Activated T-helper 2 cell treated with anti-CD3 and anti-CD28 coated beads, Interferon-gamma antibody, Interleukin-2, Interleukin-4, amounts not matched to agents 10 μg/mL and 5 μg/mL and 100 μg/mL, durations not matched to agents 14 hours and 24 hours and 36 hours (primary cell): ENCODE results near the gene SPEM2. TPM values are rescaled to one million over a fixed set of nuclear protein-coding genes. Genes with fewer than 3 reads are reported as not detected.

Source experiments
- DNase-seq: peaks from one replicate; pipeline ENCODE4 v3.0.0; 2021; ENCODE audit warnings: low spot score
- H3K27ac Mint-ChIP-seq: one replicate; pipeline ENCODE4 v1.8.0; 2021; ENCODE audit warnings: mixed read lengths
- H3K27me3 Mint-ChIP-seq: one replicate; pipeline ENCODE4 v1.8.0; 2021; ENCODE audit warnings: low read depth, mixed read lengths
- H3K36me3 Mint-ChIP-seq: one replicate; pipeline ENCODE4 v1.8.0; 2021; ENCODE audit warnings: low read depth, mixed read lengths
- H3K4me1 Mint-ChIP-seq: one replicate; pipeline ENCODE4 v1.8.0; 2021; ENCODE audit warnings: low read depth, mixed read lengths
- H3K4me3 Mint-ChIP-seq: one replicate; pipeline ENCODE4 v1.8.0; 2021; ENCODE audit warnings: low read depth, mild to moderate bottlenecking, moderate library complexity, mixed read lengths
- H3K9me3 Mint-ChIP-seq: one replicate; pipeline ENCODE4 v1.8.0; 2021; ENCODE audit warnings: mixed read lengths
- intact Hi-C: fragments of 100-400 bp; cut with micrococcal nuclease; formaldehyde crosslinking; loops from one replicate; pipeline ENCODE4 v1.15.1; 2023
- total RNA-seq: library from RNA; stranded (reverse); gene quantifications from 2 replicates; pipeline ENCODE4 v1.2.3, GENCODE V29; 2022

The SPEM2 gene
- total RNA-seq, 1 donor from 2014 or later = not detected

DNA sequence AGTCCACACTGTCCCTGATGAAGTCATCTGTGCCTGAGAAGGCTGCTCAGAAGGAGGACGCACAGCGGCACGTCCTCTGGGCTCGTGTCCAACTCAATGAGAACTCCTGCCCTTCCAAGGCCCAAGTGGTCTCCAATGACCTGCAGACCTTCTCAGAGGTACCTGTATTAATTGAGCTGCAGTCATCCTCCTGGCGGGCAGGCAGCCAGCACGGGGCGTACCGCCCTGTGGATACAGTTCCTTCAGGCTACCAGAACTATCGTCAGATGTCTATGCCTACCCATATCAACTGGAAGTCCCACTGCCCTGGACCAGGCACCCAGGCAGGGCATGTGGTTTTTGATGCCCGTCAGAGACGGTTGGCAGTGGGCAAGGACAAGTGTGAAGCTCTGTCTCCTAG lies 6.9 kb downstream of the SPEM2 start:
- H3K4me1 Mint-ChIP-seq = peaks cover 12% of the 10 kb centered on the region
- H3K27me3 Mint-ChIP-seq = no peaks in the 10 kb centered on the region
- DNase-seq = no peak
- H3K36me3 Mint-ChIP-seq = peaks cover 6% of the 10 kb centered on the region
- no peaks in the 10 kb centered on the region for H3K9me3 Mint-ChIP-seq
- H3K4me3 Mint-ChIP-seq = no peak overlapping the region
- no peak overlapping the region for H3K27ac Mint-ChIP-seq
- intact Hi-C loops = no loop called here

DNA sequence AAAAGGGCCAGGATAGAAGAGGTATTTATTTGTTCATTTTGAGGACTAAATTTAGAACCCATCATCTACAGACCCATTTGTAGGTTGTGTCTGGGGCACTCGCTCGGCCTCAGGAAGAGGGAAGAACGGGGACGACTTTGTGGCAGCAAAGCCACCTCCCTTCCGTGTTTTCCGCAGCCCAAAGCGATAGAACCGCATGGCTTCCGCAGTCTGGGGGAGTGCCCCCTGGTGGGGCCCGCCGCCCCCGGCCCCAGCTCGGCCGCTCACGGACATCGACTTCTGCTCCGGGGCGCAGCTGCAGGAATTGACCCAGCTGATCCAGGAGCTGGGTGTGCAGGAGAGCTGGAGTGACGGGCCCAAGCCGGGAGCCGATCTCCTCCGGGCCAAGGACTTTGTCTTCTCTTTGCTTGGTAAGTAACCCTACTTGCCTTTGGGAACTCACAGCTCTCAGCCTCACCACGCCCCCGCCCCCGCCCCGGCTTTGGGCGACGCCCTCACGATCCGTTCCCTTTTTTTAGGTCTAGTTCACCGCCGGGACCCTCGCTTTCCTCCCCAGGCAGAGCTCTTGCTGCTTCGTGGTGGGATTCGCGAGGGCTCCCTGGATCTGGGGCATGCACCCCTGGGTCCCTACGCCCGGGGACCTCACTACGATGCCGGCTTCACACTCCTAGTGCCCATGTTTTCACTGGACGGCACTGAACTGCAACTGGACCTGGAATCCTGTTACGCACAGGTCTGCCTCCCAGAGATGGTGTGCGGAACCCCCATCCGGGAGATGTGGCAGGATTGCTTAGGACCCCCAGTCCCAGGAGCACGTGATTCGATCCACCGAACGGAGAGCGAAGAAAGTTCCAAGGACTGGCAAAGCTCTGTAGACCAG lies 10.5 kb downstream of the SPEM2 start:
- intact Hi-C loops = loop anchor here (1.0 to 5.0 kb wide), 7 partner anchors 19 to 621 kb away; partner anchors contain the start of genes EIF5A, POLR2A, SENP3 and TMEM256
- Mint-ChIP-seq H3K36me3 (peaks cover 19% of the 10 kb centered on the region), H3K27ac (peak overlapping the region; percentile 95), H3K27me3 (peaks cover 13% of the 10 kb centered on the region), H3K4me1 (peaks cover 30% of the 10 kb centered on the region), H3K4me3 (peak overlapping the region; percentile 85), H3K9me3 (no peaks in the 10 kb centered on the region)
- DNase-seq = peak; percentile 73

DNA sequence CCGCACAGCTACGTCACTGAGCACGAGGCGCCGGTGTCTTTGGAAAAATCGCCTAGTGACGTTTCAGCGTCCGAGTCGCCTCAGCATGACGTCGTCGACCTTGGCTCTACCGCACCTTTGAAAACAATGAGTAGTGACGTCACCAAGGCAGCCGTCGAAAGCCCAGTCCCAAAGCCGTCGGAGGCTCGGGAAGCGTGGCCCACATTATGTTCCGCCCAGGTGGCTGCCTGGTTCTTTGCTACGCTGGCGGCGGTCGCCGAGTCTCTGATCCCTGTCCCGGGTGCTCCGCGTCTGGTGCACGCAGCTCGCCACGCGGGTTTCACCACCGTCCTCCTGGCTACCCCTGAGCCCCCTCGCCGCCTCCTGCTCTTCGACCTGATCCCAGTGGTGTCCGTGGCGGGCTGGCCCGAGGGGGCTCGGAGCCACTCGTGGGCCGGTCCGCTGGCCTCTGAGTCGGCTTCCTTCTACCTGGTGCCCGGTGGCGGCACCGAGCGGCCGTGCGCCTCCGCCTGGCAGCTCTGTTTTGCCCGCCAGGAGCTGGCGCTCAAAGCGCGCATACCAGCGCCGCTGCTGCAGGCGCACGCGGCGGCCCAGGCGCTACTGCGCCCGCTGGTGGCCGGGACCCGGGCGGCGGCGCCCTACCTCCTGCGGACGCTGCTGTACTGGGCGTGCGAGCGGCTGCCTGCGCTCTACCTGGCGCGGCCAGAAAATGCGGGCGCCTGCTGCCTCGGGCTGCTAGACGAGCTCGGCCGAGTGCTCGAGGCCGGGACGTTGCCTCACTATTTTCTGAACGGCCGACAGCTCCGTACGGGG lies 11.3 kb downstream of the SPEM2 start:
- DNase-seq = peak; percentile 80
- Mint-ChIP-seq H3K36me3 (peaks cover 22% of the 10 kb centered on the region), H3K9me3 (no peaks in the 10 kb centered on the region), H3K27ac (peak overlapping the region; percentile 95), H3K27me3 (peaks cover 20% of the 10 kb centered on the region), H3K4me3 (peak overlapping the region; percentile 85), H3K4me1 (peaks cover 30% of the 10 kb centered on the region)
- intact Hi-C loops = loop anchor here (1.0 to 5.0 kb wide), 4 partner anchors 80 to 621 kb away; partner anchors contain the start of genes EIF5A and SENP3

DNA sequence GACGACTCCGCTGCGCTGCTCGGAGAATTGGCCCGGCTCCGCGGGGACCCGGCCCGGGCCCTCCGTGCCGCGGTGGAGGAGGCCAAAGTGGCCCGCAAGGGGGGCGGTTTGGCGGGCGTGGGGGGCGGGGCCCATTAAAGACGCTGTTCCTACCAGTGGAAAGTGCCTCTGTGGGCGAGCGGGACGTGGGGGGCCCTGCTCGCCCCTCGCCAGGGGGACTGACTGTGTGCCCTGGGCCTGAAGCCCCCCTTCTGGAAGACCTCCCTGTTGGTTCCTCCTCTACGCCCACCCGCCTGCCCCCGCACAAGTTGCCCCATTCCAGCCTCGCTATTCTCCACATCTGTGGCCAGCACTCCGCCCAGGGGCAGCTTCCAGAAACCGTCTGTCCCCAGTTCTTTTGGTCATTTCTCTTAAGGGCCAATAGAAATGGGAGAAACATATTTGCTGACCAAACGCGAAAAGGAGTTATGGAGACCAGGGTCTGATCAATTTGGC lies 12.0 kb downstream of the SPEM2 start:
- peak; percentile 21 for DNase-seq
- intact Hi-C loops = loop anchor here (1.0 to 5.0 kb wide), 4 partner anchors 81 to 620 kb away; partner anchors contain the start of genes EIF5A and SENP3
- no peak overlapping the region for H3K27ac Mint-ChIP-seq

DNA sequence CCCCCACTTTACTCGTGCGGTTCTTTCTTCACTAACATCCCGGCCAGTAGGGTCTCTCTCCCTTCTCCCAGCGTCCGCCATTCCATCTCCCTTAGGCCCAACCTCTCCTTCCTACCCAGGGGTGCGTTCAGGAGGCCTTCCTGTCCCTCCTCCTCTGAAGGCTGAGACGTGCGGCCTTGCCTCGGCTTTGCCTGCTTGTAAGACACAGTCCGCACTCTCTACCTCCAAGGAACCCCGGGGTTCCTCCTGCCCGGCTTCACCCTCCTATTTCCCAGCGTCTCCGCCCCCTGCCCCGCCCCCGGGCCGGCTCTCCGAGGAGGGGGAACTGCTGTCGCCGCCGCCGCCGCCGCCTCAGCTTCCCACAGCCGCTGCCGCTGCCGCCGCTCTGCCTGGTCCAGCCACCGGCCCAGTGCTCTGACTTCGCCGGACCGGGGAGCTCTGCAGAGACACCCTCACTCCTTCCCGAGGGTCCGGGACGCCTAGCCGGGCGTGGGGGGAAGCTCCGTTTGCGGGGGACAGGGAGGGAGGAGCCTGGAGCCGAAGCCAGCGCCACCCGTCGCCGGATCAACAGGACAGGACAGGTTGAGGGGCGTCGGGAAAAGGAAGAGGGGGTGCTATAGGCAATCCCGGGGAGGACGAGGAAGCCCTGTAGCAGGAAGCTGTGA lies 12.7 kb downstream of the SPEM2 start:
- Mint-ChIP-seq H3K4me1 (peaks cover 30% of the 10 kb centered on the region), H3K9me3 (no peaks in the 10 kb centered on the region), H3K27me3 (peaks cover 28% of the 10 kb centered on the region), H3K4me3 (peak overlapping the region; percentile 78), H3K36me3 (peaks cover 31% of the 10 kb centered on the region), H3K27ac (peak overlapping the region; percentile 58)
- peak; percentile 46 for DNase-seq
- intact Hi-C loops = loop anchor here (1.0 to 5.0 kb wide), 4 partner anchors 82 to 619 kb away; partner anchors contain the start of genes EIF5A and SENP3

More for the DNA sequence above, 12.0 kb downstream of the SPEM2 start:
- H3K9me3 Mint-ChIP-seq = no peaks in the 10 kb centered on the region
- peaks cover 24% of the 10 kb centered on the region for H3K27me3 Mint-ChIP-seq
- H3K4me1 Mint-ChIP-seq = peaks cover 30% of the 10 kb centered on the region
- H3K36me3 Mint-ChIP-seq = peaks cover 26% of the 10 kb centered on the region
- H3K4me3 Mint-ChIP-seq = peak overlapping the region; percentile 85

DNA sequence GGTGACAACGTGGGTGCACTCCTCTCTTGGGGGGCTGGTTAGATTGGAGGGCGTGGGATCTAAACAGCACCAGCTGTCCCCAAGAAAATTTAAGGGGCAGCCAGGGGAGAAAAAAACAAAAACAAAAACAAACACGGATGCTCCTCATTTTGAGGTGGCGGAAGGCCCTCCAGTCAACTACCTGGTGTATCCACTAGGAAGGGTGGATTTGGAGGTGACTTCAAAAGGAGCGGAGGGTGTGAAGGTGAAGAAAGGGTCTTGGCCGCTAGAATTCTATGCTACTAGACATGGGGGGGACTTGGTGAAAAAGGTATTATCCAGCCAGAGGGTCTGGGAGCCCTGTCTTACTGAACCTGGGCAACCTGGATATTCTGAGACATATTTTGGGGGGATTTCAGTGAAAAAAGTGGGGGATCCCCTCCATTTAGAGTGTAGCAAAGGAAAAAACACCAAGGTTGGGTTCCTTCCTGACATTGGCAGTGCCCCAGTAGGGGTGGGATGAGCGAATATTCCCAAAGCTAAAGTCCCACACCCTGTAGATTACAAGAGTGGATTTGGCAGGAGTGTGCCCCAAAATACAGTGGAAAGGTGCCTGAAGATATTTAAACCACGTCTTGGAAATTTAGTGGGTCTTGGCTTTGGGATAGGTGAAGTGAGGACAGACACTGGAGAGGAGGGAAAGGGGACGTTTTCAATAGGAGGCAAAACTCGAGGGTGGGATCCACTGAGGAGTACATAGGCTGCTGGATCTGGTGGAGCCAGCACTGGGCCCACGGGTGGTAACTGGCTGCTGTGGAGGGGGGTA lies 13.4 kb downstream of the SPEM2 start:
- peaks cover 33% of the 10 kb centered on the region for H3K27me3 Mint-ChIP-seq
- H3K4me1 Mint-ChIP-seq = peaks cover 30% of the 10 kb centered on the region
- H3K4me3 Mint-ChIP-seq = peak overlapping the region; percentile 78
- no peak overlapping the region for H3K27ac Mint-ChIP-seq
- DNase-seq = no peak
- peaks cover 31% of the 10 kb centered on the region for H3K36me3 Mint-ChIP-seq
- intact Hi-C loops = loop anchor here (5.0 kb wide), 3 partner anchors 123 to 618 kb away; partner anchors contain the start of genes EIF5A and SENP3
- H3K9me3 Mint-ChIP-seq = no peaks in the 10 kb centered on the region

DNA sequence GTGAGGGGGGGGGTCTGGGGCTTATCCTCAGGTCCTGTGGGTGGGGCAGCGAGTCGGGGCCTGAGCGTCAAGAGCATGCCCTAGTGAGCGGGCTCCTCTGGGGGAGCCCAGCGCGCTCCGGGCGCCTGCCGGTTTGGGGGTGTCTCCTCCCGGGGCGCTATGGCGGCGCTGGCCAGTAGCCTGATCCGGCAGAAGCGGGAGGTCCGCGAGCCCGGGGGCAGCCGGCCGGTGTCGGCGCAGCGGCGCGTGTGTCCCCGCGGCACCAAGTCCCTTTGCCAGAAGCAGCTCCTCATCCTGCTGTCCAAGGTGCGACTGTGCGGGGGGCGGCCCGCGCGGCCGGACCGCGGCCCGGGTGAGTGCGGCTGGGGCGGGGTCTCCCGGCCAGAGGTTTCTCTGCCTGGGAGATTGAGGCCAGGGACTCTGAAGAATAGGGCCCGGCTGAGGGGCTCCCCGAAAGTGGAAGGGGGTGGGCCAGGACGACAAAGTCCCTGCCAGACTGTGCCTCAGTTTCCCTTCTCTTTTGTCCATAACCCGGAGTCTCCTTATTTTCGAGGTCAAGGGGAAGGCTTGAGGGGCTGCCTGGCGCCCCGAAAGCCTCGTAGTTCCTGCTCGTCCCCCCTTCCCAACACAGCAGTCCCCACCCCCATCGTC lies 14.2 kb downstream of the SPEM2 start, which contains the start of gene FGF11:
Gene FGF11 (plus strand): TSS at position 51 of the 651 bp plus-strand sequence. CDS start 109 bp downstream, at position 160.
- H3K4me3 Mint-ChIP-seq = peak within 1 kb of the TSS; percentile 81

DNA sequence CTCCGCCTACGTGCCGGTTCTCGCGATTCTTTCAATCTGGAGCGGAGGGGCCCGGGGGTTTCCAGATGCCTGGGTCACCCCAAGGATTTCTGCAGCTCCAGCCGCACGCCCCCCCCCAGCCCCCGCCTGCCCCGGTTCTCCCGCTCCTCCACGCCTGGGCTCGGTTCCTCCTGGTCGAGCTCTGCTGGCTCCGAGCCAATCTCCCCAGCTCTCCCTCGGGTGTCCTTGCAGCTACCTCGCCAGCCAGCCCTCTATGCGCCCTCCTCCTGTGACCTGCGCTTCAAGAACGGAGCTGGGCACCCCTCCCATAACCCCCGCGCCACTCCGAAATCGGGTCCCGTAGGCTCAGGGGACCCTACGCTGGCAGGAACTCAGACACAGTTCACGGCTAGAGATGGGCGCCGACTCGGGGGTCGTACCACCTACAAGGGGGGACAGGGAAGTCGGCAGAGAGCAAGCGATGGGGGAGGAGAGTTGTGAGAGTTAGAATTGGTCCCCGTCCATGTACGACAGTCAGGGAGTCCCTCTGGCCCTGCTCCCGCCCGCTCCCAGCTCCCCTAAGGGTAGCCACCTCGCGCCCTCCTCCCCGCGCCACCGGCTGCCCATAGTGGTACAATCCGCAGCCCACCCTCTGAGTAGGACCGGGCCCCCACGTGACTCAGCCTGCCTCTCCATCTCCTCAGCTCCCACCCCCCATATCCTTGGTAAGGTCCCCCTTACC lies 14.9 kb downstream of the SPEM2 start:
- H3K4me1 Mint-ChIP-seq = peaks cover 33% of the 10 kb centered on the region
- peak overlapping the region; percentile 81 for H3K4me3 Mint-ChIP-seq
- no peaks in the 10 kb centered on the region for H3K9me3 Mint-ChIP-seq
- H3K27ac Mint-ChIP-seq = peak overlapping the region; percentile 13
- intact Hi-C loops = no loop called here
- peaks cover 31% of the 10 kb centered on the region for H3K36me3 Mint-ChIP-seq
- H3K27me3 Mint-ChIP-seq = peaks cover 42% of the 10 kb centered on the region
- peak; percentile 25 for DNase-seq

More for the DNA sequence above, 14.2 kb downstream of the SPEM2 start, which contains the start of gene FGF11:
- Mint-ChIP-seq H3K4me1 (peaks cover 30% of the 10 kb centered on the region), H3K27ac (peak within 1 kb of the TSS; percentile 13), H3K9me3 (no peaks in the 10 kb centered on the region), H3K36me3 (peaks cover 31% of the 10 kb centered on the region), H3K27me3 (peaks cover 38% of the 10 kb centered on the region)
- intact Hi-C loops = loop anchor here (5.0 kb wide), 3 partner anchors 123 to 618 kb away; partner anchors contain the start of genes EIF5A and SENP3
- DNase-seq = no peak

DNA sequence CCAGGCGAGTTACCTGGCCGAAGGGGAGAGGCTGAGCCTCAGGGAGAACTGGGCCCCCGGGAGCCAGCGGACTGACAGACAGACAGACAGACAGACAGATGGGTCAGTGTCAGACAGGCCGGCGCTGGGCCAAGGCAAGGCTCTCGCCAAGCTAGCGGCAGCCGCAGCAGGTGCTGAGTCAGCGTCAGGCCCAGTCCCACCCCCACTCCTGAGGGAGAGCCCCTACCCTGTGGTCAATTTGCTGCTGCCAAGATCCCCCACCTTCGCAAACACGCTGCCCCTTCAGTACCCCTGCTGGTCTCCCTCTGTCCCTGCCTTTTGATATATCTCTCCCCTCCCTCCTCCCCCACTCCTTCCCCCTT lies 15.4 kb downstream of the SPEM2 start:
- no peak for DNase-seq
- intact Hi-C loops = no loop called here
- H3K27me3 Mint-ChIP-seq = peaks cover 47% of the 10 kb centered on the region
- no peak overlapping the region for H3K27ac Mint-ChIP-seq
- peak overlapping the region; percentile 81 for H3K4me3 Mint-ChIP-seq
- no peaks in the 10 kb centered on the region for H3K9me3 Mint-ChIP-seq
- peaks cover 36% of the 10 kb centered on the region for H3K4me1 Mint-ChIP-seq
- H3K36me3 Mint-ChIP-seq = peaks cover 31% of the 10 kb centered on the region

DNA sequence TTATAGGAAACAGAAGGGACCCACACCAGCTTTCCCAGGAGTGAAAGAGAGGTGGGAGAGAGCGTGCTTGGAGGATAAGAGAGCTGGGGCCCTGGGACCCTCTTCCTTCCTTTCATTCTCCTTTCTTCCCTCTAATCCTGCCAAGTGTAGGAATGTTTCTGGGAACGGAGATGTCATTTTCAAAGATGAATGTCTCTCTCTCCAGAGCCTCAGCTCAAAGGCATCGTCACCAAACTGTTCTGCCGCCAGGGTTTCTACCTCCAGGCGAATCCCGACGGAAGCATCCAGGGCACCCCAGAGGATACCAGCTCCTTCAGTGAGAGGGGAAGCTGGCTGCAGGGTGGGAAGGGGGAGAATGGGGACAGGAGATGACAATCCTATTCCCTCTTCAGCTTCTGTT lies 15.8 kb downstream of the SPEM2 start:
- H3K4me3 Mint-ChIP-seq = no peak overlapping the region

More for the DNA sequence above, 15.8 kb downstream of the SPEM2 start:
- peaks cover 50% of the 10 kb centered on the region for H3K27me3 Mint-ChIP-seq
- intact Hi-C loops = no loop called here
- peaks cover 31% of the 10 kb centered on the region for H3K36me3 Mint-ChIP-seq
- no peak for DNase-seq
- H3K4me1 Mint-ChIP-seq = peaks cover 35% of the 10 kb centered on the region
- H3K9me3 Mint-ChIP-seq = no peaks in the 10 kb centered on the region
- H3K27ac Mint-ChIP-seq = no peak overlapping the region
